DMS53 (cell line): ENCODE results near the gene ASTN2.

Experiments used
- DNase-seq: peaks from one replicate; lab custom pipeline; 2025; lab: John Stamatoyannopoulos, UW

ASTN2 gene

DNA sequence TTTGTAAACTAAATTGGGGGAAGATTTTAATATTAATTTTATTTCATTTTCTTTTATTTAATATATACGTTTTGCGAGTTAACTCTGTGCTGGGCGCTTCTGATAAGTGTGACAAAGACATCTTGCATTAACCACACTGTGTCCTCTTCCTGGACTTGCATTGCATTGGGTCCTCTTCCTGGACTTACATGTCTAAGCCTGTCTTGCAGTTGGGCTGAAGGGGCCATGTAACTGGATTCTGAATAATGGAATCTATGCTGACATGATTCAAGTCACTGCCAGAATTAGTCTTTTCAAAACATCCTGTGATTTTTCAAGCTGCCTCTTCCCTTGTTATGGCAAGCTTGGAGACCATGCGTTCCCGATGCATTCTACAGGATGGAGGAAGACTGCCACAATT, 605.2 kb downstream of the ASTN2 start:
- no peak for DNase-seq

DNA sequence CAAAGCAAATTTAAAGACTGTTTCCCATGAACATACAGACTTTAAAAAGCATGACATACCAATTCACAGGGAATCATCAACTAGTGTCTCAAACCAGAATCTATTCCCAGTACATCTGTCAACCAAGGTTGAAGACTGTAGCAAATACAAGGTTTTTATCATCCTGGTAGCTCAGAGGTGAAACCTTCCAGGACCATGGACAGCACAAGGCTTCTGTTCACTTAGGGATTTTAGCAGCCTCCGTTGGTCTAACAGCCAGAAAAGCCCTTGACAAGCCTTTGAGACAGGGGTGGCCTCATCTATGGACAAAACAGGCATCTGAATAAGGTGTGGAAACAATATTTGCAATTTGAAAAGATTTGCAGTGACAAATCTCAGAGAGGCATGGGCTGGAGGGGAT, 608.8 kb downstream of the ASTN2 start:
- DNase-seq, result no peak

DNA sequence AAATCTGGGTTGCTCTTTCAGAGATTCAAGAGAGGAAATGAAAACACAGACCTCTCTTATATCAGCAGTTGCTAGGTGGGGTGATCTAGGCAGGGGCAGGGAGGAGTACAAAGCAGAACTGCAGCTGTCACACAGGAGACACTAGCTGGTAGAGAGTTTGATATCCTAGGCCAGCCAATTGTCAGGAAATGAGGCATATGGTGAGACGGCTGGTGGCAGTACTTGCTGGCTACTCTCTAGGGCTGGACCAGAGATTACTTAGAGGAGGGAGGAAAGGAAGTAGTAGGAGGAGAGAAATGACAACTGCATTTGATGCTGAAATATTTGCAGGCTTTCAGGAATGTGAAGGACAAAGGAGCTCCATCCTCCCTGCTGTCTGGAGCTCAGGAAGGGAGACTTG, 614.0 kb downstream of the ASTN2 start:
- DNase-seq, result no peak

DNA sequence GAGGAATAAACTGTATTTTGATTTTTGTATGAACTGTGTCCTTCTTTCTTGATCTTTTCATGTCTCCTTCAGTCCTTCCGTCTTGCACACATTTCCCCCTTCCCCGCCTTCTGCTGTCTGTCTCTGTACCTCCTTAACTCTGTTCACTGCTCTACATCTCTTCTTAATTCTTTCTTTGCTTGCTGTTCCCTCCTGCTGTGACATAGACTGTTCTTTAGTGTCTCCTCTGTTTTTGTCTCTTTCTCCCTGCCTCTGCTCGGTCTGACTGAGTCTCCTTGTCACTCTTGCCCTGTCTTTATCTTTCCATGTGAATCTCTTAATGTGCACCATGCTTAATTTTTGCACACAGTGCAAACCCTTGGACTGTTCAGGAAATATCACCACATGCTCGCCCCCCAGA, 614.8 kb downstream of the ASTN2 start:
- DNase-seq, result no peak

DNA sequence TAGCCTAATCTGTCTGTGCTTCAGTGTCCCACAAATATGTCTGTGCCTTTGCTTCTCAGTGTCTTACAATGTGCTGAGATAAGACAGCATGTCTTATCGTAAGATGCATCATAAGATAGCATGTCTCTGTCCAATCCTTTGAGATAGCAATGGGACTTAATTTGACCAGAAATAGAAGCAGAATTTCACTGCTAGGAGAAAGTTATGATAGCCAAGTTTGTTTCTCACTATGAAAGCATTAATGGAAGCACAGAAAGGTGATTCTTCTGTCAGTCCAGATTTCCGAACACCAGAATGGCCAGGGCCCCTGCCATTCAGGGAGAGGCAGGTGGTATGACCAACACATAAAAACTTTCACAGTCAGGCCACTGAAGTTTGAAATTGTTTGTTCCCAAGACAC, 616.3 kb downstream of the ASTN2 start:
- no peak for DNase-seq

DNA sequence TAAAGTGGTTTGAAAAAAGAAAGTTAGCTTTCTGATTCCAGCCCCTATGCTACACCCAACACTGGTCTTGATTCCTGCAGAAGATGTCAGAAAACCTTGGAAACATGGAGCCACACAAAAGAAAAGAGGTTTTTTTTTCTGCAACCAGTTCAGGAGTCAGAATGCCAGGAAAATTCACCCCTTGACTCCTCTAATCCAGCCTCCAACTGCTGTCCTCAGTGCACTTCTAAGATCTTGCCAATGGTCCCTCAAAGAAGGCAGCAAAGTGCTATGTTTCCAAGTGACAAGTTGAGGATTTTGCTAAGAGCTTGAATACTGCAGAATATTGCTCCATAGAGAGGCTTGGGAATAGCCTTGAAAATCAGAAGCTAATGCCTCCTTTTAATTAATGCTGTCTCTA, 617.6 kb downstream of the ASTN2 start:
- no peak for DNase-seq

DNA sequence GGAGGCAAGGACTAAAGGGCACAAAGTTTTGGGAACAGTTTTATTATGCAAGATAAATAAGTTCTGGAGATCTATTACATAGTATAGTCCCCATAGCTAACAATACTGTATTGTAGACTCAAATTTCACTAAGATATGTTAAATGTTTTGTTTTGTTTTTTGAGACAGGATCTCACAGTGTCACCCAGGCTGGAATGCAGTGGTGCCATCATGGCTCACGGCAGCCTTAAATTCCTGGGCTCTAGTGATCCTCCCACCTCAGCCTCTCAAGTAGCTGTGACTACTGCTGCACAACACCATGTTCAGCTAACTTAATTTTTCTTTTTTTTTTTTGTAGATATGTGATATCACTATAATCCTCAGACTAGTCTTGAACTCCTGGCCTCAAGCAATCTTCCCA, 618.2 kb downstream of the ASTN2 start:
- no peak for DNase-seq

DNA sequence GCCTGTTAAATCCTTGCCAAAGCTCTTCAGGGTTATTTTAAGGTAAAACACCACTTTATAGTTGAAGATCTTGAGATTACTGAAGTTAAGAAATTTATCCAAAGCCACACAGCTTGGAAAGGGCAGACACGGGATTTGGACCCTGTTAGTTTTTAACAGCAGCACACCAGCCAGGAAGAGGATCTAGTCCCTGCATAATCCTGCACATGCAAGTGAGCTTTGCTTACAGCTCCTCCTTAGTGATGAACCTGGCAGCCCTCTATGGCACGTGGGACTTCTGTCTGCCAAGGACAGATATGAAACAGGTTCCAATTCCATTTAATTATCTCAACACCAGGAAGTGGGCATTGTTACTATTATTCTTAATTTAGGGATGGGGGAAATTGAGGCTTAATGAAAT, 619.0 kb downstream of the ASTN2 start:
- no peak for DNase-seq

DNA sequence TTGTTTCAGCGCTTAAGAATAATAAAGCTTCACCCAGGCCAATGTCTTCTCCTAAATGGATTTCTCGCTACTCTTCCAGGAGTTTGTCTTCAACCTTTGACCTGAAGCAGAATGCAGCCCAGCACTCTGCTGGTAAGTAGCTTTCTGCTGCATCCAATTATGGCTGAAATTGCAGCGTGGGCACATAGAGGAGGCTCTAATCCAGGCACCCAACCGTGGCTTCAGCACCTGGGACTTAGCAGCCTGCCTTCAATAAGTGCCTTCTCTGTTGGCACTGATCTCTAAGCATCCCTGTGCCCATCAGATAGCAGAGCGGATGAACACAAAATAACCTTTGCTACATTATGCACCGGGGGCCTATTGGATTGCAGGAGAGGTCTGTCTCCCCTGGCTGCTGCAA, 622.6 kb downstream of the ASTN2 start:
- DNase-seq, result no peak

DNA sequence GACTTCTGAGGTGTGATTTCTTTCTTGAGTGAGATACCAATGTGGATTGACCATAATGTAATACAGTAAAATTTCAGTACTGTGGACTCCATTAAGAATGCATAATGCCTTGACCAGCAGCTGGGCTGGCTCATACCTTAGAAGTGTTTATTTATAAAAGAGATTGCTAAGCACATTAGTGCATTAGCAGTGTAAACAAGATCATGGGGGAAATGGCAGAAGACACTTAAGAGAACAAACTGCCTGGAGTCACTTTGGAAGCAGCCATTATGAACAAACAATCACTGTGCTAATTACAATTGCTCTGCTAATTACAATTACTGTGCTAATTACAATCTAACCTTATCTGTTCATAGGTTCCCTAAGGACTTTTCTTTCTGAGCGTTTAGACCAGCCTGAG, 623.5 kb downstream of the ASTN2 start:
- peak; percentile 59 for DNase-seq

DNA sequence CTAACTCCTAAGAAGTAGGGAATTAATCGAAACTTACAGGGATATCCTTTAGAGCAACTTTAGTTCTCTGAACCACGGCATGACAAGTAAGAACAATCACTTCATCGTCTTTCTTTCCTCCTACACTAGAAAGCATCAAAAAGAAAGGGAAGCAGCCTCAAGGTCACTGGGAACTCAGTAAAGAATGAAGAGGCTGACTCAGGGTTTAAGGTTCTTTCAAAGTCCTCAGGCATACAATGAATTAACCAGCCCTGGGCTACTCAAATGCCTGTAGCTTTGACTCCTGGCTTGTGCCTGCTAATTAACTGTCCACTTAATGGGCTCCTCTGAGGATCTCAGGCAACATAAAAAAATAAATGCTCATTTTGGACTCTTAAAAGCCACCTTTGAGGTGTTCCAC, 625.8 kb downstream of the ASTN2 start:
- no peak for DNase-seq

DNA sequence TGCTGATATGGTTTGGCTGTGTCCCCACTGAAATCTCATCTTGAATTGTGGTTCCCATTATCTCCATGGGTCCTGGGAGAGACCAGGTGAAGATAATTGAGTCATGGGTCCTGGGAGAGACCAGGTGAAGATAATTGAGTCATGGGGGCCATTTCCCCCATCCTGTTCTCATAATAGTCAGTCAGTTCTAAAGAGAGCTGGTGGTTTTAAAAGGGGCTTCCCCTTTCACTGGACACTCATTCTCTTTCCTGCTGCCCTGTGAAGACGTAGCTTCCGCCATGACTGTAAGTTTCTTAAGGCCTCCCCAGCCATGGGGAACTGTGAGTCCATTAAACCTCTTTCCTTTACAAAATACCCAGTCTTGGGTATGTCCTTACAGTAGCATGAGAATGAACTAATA, 628.1 kb downstream of the ASTN2 start:
- no peak for DNase-seq

DNA sequence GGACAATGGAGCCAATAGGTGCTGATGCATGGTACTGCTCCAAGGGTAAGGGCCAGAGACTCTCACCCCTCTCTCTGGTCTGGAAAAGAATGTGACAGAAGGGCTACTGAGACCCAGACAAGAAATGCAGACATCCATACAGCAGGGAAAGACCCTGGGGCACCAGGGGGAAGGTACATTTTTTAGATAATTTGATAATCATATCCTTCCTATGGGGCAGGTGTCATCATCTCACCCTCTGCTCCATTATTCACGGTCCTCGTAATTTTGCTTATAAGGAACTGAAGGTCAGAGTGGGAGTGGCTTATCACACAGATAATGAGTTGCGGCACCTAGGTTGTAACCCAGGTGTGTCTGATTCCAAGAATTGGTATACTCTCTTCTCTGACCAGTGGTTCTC, 637.7 kb downstream of the ASTN2 start:
- DNase-seq, result no peak

DNA sequence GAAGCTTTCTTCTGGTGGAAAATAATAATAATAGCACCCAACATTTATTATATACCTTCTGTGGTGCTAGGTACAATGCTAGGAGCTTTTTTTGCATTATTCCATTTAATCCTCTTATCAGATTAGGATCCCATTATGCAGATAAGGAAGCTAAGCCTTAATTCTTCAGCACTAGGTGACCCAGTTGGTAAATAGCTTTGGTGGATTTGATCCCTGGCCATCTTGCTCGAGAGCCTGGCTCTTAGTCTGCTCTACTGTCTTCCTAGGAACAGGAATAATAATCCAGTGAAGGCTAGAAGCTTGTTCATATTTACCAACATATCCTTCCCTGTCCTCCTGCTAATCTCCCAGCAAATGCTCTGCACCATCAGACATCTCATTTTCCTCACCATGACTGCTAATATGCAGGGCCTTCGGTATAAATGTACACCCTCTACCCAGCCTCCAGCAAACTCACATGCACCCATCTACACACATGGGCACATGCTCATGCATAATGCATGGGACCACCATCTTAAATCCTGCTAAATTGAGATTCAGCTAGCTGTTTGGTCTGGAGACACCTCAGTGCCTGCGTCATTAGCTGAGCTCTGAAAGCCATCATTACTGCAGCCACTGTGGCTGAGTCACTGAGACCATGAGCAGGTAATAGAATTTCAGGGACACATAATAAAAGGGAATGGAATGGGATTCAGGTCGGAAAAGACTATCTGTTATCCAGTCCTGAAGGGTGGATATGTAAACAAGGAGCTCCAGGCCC, 640.3 kb downstream of the ASTN2 start:
- no peak for DNase-seq

DNA sequence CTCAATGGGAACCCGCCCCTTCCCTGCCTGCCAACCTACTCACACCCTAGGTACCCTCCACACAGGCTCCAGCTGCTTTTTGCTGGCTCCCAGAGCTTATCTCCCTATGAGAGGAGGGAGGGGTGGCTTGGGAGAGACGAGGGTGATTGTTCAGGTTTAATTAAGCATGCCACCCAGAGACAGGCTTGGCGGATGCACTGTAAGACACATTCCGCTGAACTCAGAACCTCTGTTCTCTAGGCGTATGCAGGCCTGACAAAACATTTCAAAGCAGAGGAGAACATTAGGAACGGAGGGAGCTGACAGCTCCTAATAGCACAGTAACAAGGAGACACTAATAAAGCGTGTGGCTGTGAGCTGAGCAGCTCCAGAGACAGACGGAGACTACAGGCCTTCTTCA, 647.6 kb downstream of the ASTN2 start:
- no peak for DNase-seq

DNA sequence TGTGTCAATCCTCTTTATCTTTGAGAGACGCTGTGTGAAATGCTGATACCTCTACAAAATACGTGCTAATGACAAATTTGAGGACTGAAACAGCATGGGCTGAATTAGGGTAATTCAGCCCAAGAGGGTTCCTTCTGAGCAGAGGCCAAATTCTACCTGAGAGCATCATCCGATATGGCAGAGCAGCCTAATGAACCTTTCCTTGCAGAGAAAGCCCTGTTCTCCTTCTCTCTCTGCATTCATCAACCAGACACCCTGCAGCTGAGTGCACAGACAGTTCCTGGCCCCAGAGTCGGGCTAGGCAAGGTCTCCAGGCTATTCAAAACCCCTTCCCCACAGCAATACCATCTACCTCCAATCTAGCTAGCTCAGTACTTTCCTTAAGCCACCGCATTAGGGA, 649.8 kb downstream of the ASTN2 start:
- DNase-seq, result no peak

DNA sequence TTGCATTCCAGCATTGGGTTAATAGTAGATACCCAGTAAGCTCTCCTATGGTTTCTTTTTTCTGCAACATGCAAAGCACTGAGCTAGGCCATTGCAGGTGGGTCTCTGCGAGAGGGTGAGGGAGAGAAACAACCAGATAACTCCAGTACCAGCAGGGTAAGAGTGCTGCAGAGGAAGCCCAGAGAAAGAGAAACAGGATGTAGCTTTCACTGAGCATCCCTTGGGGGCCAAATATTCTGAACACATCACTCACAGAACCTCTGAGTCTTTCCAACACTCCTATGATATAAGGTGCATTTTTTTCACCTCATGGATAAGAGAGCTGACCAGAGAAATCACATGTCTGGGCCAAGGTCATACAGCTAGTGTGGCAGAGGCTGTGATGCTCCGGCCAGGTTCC, 651.1 kb downstream of the ASTN2 start:
- no peak for DNase-seq

DNA sequence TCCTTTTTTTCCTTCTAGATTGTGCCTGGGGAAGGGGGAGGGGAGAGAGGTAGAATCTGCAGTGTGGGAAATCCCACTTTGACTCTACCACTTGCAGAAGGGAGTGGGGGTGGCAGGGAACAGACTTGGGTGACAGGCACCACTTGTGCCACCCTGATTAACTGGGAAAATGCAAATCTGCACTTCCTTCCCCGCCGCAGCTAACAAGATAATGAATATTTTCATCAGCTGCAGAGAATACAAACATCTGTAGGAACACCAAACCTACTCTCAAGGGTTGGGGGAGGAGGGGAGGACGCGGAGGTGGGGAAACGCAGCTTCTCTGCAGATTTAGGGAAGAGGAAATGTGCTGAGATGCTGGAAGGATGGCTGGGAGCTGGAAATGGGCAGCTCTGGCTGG, 654.2 kb downstream of the ASTN2 start:
- DNase-seq, result no peak

DNA sequence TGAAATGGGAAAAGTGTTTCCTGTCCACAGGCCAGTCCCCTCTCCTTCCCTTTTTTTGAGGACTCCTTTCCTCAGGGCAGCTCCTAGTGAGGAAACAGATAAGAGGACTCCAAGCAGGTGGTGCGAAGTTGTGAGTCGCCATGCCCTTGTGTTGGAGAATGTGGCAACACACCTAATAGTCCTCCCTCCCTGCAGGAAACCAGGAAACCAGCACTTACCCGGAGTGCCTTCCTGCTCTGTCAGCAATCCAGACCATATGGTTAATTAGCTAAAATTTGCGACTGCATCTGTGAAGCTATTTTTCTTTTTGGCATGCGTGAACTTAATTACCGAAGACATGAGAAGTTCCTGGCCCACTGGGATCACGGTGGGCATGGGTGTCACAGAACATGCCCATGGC, 657.8 kb downstream of the ASTN2 start:
- no peak for DNase-seq

DNA sequence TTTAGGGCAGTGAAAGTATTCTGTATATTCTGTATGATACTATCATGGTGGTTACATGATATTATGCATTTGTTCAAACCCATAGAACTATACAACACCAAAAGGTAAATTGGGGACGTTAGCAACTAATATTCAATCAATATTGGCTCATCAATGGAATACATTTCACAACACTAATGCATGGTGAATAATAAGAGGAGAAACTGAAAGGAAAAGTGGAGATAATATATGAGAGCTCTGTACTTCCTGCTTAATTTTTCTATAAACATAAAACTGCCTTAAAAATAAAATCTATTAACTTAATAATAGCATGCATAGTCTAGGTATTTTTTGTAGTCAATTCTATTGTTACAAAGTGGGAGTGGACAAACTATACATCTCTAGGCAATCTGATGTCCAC, 661.5 kb downstream of the ASTN2 start:
- no peak for DNase-seq

DNA sequence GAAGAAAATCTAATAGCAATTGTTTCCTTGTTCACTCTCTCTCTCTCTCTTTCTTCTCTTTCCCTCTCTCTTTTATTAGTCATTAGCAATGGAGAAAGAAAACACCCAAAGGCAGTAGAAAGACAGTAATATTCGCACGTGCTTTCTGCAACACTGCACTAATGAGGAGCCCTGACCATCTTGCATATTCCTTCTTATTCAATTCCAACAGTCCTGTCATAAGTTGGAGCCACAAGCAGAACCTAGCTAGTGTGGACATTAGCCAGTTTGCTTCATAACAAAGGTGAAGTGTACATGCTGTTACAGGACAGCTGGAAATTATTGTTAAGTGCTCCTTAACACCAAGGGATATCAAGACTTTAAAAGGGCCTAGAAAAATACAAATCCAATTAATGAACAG, 664.3 kb downstream of the ASTN2 start:
- DNase-seq, result no peak

DNA sequence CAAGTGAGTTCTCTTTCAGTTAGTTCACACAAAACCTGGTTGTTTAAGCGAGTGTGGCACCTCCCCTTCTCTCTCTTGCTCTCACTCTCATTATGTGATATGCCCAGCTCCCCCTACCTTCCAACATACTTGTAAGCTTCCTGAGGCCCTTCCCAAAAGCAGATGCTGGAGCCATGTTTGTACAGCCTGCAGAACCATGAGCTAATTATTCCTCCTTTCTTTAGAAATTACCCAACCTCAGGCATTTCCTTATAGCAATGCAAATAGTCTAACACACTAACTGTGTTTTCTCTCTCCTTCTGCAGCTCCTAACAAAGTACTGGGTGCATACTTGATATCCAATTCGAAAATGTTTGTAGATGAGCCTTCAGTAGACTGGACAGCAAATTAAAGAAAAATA, 665.1 kb downstream of the ASTN2 start:
- DNase-seq, result no peak

DNA sequence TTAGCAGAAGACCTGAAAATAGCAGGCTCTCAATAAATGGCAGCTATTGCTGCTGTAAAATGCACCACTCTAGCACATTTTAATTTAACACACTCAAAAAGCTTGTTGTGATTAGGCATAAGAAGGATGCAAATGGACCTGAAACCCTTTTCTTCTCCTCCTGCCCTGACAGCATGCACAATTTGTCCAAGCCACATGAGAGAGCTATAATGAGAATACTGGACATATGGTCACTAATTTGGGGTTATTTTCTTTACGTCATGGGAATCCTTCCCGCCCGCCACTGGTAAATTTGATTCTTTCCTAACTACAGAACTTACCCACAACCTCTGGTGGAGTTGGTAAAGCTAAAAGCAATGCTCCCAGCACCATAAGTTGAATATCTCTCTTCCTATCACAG, 665.7 kb downstream of the ASTN2 start:
- no peak for DNase-seq

DNA sequence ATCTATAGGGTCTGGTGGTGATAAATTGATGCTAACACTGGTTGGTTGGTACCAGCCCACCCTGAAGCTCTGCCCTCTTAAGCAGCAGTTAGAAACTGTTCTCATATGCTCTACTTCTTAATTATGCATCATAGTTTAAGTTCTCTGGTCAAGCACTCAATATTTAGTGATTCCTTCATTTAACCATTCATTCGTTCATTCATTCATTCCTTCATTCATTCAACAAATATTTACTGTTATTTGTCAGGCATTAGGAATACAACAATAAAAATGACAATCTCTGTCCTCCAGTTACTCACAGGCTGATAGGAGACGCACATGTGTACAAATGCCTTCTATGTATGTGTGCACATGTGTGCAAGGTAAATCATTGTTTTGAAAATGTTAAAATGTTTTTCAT, 673.1 kb downstream of the ASTN2 start:
- no peak for DNase-seq
